ENCODE measurements around the gene CLEC16A.

DNA sequence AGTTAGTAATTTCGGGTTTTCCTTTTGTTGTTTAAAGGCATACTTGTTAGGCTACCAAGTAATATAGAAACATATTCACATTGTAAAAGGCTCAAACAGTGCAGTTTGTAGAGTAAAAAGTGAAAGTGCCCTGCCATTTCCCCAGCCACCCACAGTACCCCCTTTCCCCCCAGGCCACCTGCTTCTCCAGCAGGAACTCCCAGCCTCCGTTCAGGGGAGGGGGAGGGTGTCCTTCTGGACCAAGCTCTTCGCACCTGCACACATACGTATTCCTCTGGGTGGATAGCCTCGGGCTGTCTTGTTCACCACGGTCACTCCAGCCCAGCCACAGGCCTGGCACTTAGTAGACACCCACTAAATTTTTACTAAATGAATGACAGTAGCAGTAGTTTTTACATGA lies 144.5 kb downstream of the CLEC16A start:
- TF ChIP-seq, protein P1, sequence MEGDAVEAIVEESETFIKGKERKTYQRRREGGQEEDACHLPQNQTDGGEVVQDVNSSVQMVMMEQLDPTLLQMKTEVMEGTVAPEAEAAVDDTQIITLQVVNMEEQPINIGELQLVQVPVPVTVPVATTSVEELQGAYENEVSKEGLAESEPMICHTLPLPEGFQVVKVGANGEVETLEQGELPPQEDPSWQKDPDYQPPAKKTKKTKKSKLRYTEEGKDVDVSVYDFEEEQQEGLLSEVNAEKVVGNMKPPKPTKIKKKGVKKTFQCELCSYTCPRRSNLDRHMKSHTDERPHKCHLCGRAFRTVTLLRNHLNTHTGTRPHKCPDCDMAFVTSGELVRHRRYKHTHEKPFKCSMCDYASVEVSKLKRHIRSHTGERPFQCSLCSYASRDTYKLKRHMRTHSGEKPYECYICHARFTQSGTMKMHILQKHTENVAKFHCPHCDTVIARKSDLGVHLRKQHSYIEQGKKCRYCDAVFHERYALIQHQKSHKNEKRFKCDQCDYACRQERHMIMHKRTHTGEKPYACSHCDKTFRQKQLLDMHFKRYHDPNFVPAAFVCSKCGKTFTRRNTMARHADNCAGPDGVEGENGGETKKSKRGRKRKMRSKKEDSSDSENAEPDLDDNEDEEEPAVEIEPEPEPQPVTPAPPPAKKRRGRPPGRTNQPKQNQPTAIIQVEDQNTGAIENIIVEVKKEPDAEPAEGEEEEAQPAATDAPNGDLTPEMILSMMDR (IDR thresholded peaks at IDR 0.05; ENCODE audit: low read depth, low read length, poor library complexity, severe bottlenecking): no peak
- no peak for TF ChIP-seq EZH2phosphoT487 (IDR thresholded peaks at IDR 0.05; ENCODE audit: borderline replicate concordance, low read length)
